ENCODE measurements around the gene HOXD3.

The HOXD3 gene

GRCh38 chr2:176150584-176151441 is 6.3 kb upstream of the HOXD3 start:
- Histone ChIP-seq H3K27me3 (replicated peaks; ENCODE audit: control insufficient read depth, insufficient read depth, low read length) (peaks cover 2% of the 10 kb centered on the region; the same call in 1 of the 2 replicates), H3K4me3 (replicated peaks; ENCODE audit: low read depth, low read length) (no peak overlapping the region), H3K36me3 (ENCODE audit: control insufficient read depth, insufficient read depth, low read length) (no peaks in the 10 kb centered on the region)
- DNase-seq (ENCODE audit: extremely low read depth, insufficient read length): no peak
- TF ChIP-seq, protein P1, sequence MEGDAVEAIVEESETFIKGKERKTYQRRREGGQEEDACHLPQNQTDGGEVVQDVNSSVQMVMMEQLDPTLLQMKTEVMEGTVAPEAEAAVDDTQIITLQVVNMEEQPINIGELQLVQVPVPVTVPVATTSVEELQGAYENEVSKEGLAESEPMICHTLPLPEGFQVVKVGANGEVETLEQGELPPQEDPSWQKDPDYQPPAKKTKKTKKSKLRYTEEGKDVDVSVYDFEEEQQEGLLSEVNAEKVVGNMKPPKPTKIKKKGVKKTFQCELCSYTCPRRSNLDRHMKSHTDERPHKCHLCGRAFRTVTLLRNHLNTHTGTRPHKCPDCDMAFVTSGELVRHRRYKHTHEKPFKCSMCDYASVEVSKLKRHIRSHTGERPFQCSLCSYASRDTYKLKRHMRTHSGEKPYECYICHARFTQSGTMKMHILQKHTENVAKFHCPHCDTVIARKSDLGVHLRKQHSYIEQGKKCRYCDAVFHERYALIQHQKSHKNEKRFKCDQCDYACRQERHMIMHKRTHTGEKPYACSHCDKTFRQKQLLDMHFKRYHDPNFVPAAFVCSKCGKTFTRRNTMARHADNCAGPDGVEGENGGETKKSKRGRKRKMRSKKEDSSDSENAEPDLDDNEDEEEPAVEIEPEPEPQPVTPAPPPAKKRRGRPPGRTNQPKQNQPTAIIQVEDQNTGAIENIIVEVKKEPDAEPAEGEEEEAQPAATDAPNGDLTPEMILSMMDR (IDR thresholded peaks at IDR 0.05; ENCODE audit: insufficient read depth, low read length, poor library complexity, severe bottlenecking): no peak

- no peaks in the 10 kb centered on the region for H3K36me3 ChIP-seq (ENCODE audit: control insufficient read depth, insufficient read depth, low read length)
- no peak for DNase-seq (ENCODE audit: extremely low read depth, insufficient read length)
- H3K4me3 ChIP-seq (replicated peaks; ENCODE audit: low read depth, low read length): no peak within 1 kb of the TSS
- H3K27me3 ChIP-seq (replicated peaks; ENCODE audit: control insufficient read depth, insufficient read depth, low read length): peaks cover 2% of the 10 kb centered on the region; the same call in 1 of the 2 replicates
- TF ChIP-seq, protein P1 (IDR thresholded peaks at IDR 0.05; ENCODE audit: insufficient read depth, low read length, poor library complexity, severe bottlenecking): no peak
These were observed 5.4 kb upstream of the HOXD3 start, which contains the start of gene HOXD4 for GRCh38 chr2:176151442-176152287. HOXD4 (plus strand) TSS chr2:176151550; CDS start chr2:176151634, 84 bp downstream.

DNA sequence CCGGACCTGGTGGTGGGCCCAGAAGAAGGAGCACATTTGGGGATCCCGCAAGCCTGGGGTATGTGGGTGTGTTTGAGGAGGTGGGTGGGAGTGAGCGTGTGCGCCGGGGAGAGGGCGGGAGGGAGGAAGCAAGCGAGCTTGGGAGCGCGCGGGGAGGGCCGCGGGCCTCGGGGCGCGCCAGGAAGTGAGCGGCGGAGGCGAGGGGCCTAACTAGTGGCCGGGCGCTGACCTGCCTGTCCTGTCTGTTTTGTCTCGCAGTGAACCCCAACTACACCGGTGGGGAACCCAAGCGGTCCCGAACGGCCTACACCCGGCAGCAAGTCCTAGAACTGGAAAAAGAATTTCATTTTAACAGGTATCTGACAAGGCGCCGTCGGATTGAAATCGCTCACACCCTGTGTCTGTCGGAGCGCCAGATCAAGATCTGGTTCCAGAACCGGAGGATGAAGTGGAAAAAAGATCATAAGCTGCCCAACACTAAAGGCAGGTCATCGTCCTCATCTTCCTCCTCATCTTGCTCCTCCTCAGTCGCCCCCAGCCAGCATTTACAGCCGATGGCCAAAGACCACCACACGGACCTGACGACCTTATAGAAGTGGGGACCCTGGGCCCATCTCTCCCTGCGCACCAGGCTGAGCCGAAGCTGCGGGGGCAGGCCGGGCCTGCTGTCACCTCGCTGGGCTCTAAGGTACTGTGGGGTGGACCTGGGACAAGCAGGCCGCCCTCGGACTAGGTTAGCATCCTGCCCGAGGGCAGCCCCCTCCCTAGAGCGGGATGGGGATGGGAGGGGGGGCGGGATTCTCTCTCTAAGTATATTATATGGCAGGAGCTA is 4.5 kb upstream of the HOXD3 start:
- Histone ChIP-seq H3K27me3 (replicated peaks; ENCODE audit: control insufficient read depth, insufficient read depth, low read length) (peaks cover 2% of the 10 kb centered on the region; the same call in 1 of the 2 replicates), H3K36me3 (ENCODE audit: control insufficient read depth, insufficient read depth, low read length) (no peaks in the 10 kb centered on the region), H3K4me3 (replicated peaks; ENCODE audit: low read depth, low read length) (no peak overlapping the region)
- TF ChIP-seq, protein P1 (IDR thresholded peaks at IDR 0.05; ENCODE audit: insufficient read depth, low read length, poor library complexity, severe bottlenecking): no peak
- no peak for DNase-seq (ENCODE audit: extremely low read depth, insufficient read length)

- Histone ChIP-seq H3K27me3 (replicated peaks; ENCODE audit: control insufficient read depth, insufficient read depth, low read length) (peaks cover 2% of the 10 kb centered on the region; the same call in 1 of the 2 replicates), H3K4me3 (replicated peaks; ENCODE audit: low read depth, low read length) (no peak overlapping the region), H3K36me3 (ENCODE audit: control insufficient read depth, insufficient read depth, low read length) (no peaks in the 10 kb centered on the region)
- TF ChIP-seq, protein P1 (IDR thresholded peaks at IDR 0.05; ENCODE audit: insufficient read depth, low read length, poor library complexity, severe bottlenecking): no peak
- no peak for DNase-seq (ENCODE audit: extremely low read depth, insufficient read length)
These were observed 2.4 kb upstream of the HOXD3 start for GRCh38 chr2:176154576-176155252.
